ENCODE results near the gene LRRC42.

GRCh38 chr1:54009406-54009805 lies 63.3 kb downstream of the LRRC42 start:
- no peak for TF ChIP-seq FOXA1 (IDR thresholded peaks at IDR 0.05)
- TF ChIP-seq CTCF (IDR thresholded peaks at IDR 0.05; ENCODE audit: low read depth, low read length, missing input control) = no peak
- no peak for TF ChIP-seq ZBTB33 (IDR thresholded peaks at IDR 0.05)
- TF ChIP-seq GABPA (IDR thresholded peaks at IDR 0.05 in 1 of 2, conservative IDR thresholded peaks at IDR 0.05 in 1 of 2) = no peak
